Hepatocyte (in vitro differentiated cells): ENCODE results near the gene RAB1B.

Experiments used
- CTCF ChIP-seq: fragments of 200-600 bp; sonication (generic); IDR thresholded peaks from 2 replicates; pipeline ENCODE4 v1.5.1; 2016; ENCODE audit warnings: antibody characterized with exemption, mild to moderate bottlenecking; ENCODE audit not compliant: poor library complexity
- EZH2 ChIP-seq: fragments of 200-600 bp; sonication (generic); IDR thresholded peaks from 2 replicates; pipeline ENCODE4 v1.6.1; 2016; ENCODE audit warnings: antibody characterized with exemption, mild to moderate bottlenecking, borderline replicate concordance
- EZH2phosphoT487 ChIP-seq: fragments of 200-600 bp; sonication (generic); IDR thresholded peaks from one replicate; pipeline ENCODE4 v1.6.1; 2018; ENCODE audit warnings: antibody characterized with exemption, mild to moderate bottlenecking, low read depth, moderate library complexity; ENCODE audit not compliant: unreplicated experiment, severe bottlenecking

DNA sequence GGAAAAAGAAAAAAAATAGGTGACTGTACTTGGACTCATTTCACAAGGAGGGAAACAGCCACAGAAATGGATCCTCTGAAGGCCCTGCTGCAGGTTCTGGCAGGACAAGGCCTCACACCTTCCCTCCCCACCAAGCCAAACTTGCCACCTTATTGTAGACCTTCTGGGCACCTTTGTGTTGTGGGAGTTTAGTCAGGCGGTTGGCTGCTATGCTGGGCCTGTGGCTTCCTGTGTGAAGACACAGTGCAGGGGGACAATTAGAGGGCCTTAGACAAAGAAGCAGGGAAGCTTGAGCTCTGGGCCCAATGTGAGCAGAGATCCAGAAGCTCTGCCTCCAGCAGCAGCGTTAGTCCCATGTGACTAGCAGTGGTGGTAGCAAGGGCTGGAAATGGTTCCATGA is 4.2 kb downstream of the RAB1B start:
- TF ChIP-seq EZH2: no peak
- no peak for TF ChIP-seq CTCF
- no peak for TF ChIP-seq EZH2phosphoT487
